ENCODE measurements around the gene AP5B1.

AP5B1 gene

GRCh38 chr11:65787649-65788622 is 7.2 kb upstream of the AP5B1 start:
- H3K4me3 ChIP-seq (ENCODE audit: low read depth, low read length), result no peak overlapping the region; the same call in 1 of the 2 replicates
- no peak for DNase-seq (ENCODE audit: low read depth)
- no peak for TF ChIP-seq CTCF (IDR thresholded peaks at IDR 0.05; ENCODE audit: low read depth, low read length, missing control alignments)

GRCh38 chr11:65786786-65787636 is 6.2 kb upstream of the AP5B1 start, which contains the start of gene OVOL1:
Gene OVOL1 (plus strand): TSS chr11:65787063. CDS start chr11:65787374, 311 bp downstream.
- DNase-seq (ENCODE audit: low read depth), result no peak
- no peak within 1 kb of the TSS; the same call in 1 of the 2 replicates for H3K4me3 ChIP-seq (ENCODE audit: low read depth, low read length)
- no peak for TF ChIP-seq CTCF (IDR thresholded peaks at IDR 0.05; ENCODE audit: low read depth, low read length, missing control alignments)

GRCh38 chr11:65786008-65786785 is 5.4 kb upstream of the AP5B1 start:
- H3K4me3 ChIP-seq (ENCODE audit: low read depth, low read length), result no peak overlapping the region
- no peak for TF ChIP-seq CTCF (IDR thresholded peaks at IDR 0.05; ENCODE audit: low read depth, low read length, missing control alignments)
- DNase-seq (ENCODE audit: low read depth), result no peak

GRCh38 chr11:65785319-65786007 is 4.7 kb upstream of the AP5B1 start:
- DNase-seq (ENCODE audit: low read depth), result no peak
- TF ChIP-seq CTCF (IDR thresholded peaks at IDR 0.05; ENCODE audit: low read depth, low read length, missing control alignments), result no peak
- no peak overlapping the region for H3K4me3 ChIP-seq (ENCODE audit: low read depth, low read length)

- H3K4me3 ChIP-seq (ENCODE audit: low read depth, low read length), result no peak overlapping the region
- TF ChIP-seq CTCF (IDR thresholded peaks at IDR 0.05; ENCODE audit: low read depth, low read length, missing control alignments), result no peak
- no peak for DNase-seq (ENCODE audit: low read depth)
Measured at GRCh38 chr11:65782816-65783228, 2.0 kb upstream of the AP5B1 start.
